Right cardiac atrium (tissue), 5 donors: ENCODE measurements around the gene WBP1L. TPM values are rescaled to one million over a fixed set of nuclear protein-coding genes. Genes with fewer than 3 reads are reported as not detected.

Source experiments
- polyA plus RNA-seq: library from polyadenylated mRNA; stranded (reverse); fragments of 200-250 nt; gene quantifications from one replicate; pipeline ENCODE4 v1.2.3, GENCODE V29; 2013
- total RNA-seq, 4 donors: library from RNA; stranded (reverse); fragmentation: NEBNext Ultra II Directional; extraction: Animal tissue kit (Norgen Biotek cat#: 25700); gene quantifications; one replicate each; pipeline ENCODE4 v1.2.1, GENCODE V29; 2021
- donor health status: healthy with polysubstance abuse.
- donor health status: DM: no; HTN: yes; CAD: no.
- donor health status: DM: no; HTN: no; CAD: no.
- donor health status: DM: no; HTN: yes; CAD: no; lungs with severe emphysema.
- donor health status: DM: yes; HTN: yes; CAD: no.

Gene WBP1L
- total and polyA plus RNA-seq, 5 donors: 19.1 to 50.5 (median 36.9) TPM

Other genes with a start within 250 kb of the WBP1L start
- gene ACTR1A, start 241.2 kb upstream of the WBP1L start, total RNA-seq: 100 to 1,000 TPM; 100 to 108 (median 107) TPM
- gene ACTR1A, start 241.2 kb upstream of the WBP1L start, polyA plus RNA-seq: 106 TPM
- 10 to 100 TPM in 3 of 4 donors, 1 to 10 TPM in 1; 7.7 to 11.8 (median 11.4) TPM for gene SUFU, start 240.0 kb upstream of the WBP1L start, total RNA-seq
- gene SUFU, start 240.0 kb upstream of the WBP1L start, polyA plus RNA-seq: 6.7 TPM
- gene TRIM8, start 99.5 kb upstream of the WBP1L start, total RNA-seq: 100 to 1,000 TPM; 104 to 120 (median 109) TPM
- gene TRIM8, start 99.5 kb upstream of the WBP1L start, polyA plus RNA-seq: 71.4 TPM
- 10 to 100 TPM; 13.0 to 18.3 (median 14.9) TPM for gene ARL3, start 29.6 kb upstream of the WBP1L start, total RNA-seq
- gene ARL3, start 29.6 kb upstream of the WBP1L start, polyA plus RNA-seq: 16.3 TPM
- gene SFXN2, start 29.3 kb upstream of the WBP1L start, total RNA-seq: 1 to 10 TPM; 1.8 to 4.8 (median 2.4) TPM
- gene SFXN2, start 29.3 kb upstream of the WBP1L start, polyA plus RNA-seq: 1.8 TPM
- not detected for gene CYP17A1, start 93.5 kb downstream of the WBP1L start, total RNA-seq
- gene CYP17A1, start 93.5 kb downstream of the WBP1L start, polyA plus RNA-seq: 0.11 TPM
- 10 to 100 TPM; 17.7 to 25.8 (median 20.4) TPM for gene BORCS7, start 110.3 kb downstream of the WBP1L start, total RNA-seq
- gene BORCS7, start 110.3 kb downstream of the WBP1L start, polyA plus RNA-seq: 24.4 TPM
- 10 to 100 TPM in 3 of 4 donors, 1 to 10 TPM in 1; 10.0 to 17.5 (median 14.1) TPM for gene AS3MT, start 125.5 kb downstream of the WBP1L start, total RNA-seq
- gene AS3MT, start 125.5 kb downstream of the WBP1L start, polyA plus RNA-seq: 35.2 TPM
- gene CNNM2, start 174.3 kb downstream of the WBP1L start, total RNA-seq: 1 to 10 TPM; 3.6 to 4.6 (median 3.8) TPM
- 1.4 TPM for gene CNNM2, start 174.3 kb downstream of the WBP1L start, polyA plus RNA-seq